SK-N-MC (cell line): ENCODE data around the gene HEMK1.

ENCODE experiments used
- DNase-seq: peaks from one replicate; pipeline ENCODE4 v3.0.0-alpha.2; 2011; ENCODE audit warnings: low read depth, low spot score
- H3K27ac ChIP-seq: fragments of 200-600 bp; sonication (generic); 2 replicates; pipeline ENCODE4 v1.5.1; 2016; ENCODE audit warnings: mixed run types
- H3K36me3 ChIP-seq: fragments of 200-600 bp; sonication (generic); 2 replicates; pipeline ENCODE4 v1.6.1; 2017; ENCODE audit warnings: antibody characterized with exemption, low read length, mixed read lengths; ENCODE audit not compliant: insufficient read depth
- H3K4me3 ChIP-seq: fragments of 200-600 bp; sonication (generic); 2 replicates; pipeline ENCODE4 v1.5.1; 2016
- H3K9ac ChIP-seq: fragments of 200-600 bp; sonication (generic); 2 replicates; pipeline ENCODE4 v1.8.0; 2017; ENCODE audit warnings: mixed run types, mixed read lengths; ENCODE audit not compliant: insufficient read length
- H3K9me3 ChIP-seq: fragments of 200-600 bp; sonication (generic); 2 replicates; pipeline ENCODE4 v1.6.1; 2017; ENCODE audit warnings: low read depth, mild to moderate bottlenecking, antibody characterized with exemption, low read length, moderate library complexity, mixed read lengths
- EZH2 ChIP-seq: fragments of 200-600 bp; sonication (generic); IDR thresholded peaks from one replicate; pipeline ENCODE4 v1.6.1; 2017; ENCODE audit warnings: antibody characterized with exemption
- FOXP2 ChIP-seq: optimal IDR thresholded peaks from 2 replicates; pipeline ENCODE3; 2011; ENCODE audit warnings: mild to moderate bottlenecking, moderate library complexity; ENCODE audit not compliant: insufficient read depth; ENCODE audit errors: extremely low read length, control extremely low read depth
- POLR2AphosphoS5 ChIP-seq: IDR thresholded peaks from 2 replicates; pipeline ENCODE4 v1.6.1; 2012; ENCODE audit warnings: mild to moderate bottlenecking, low read depth, low read length, borderline replicate concordance

The HEMK1 gene

GRCh38 chr3:50627407-50628051 lies 58.2 kb downstream of the HEMK1 start:
- Histone ChIP-seq H3K9me3 (no peaks in the 10 kb centered on the region), H3K36me3 (no peaks in the 10 kb centered on the region), H3K4me3 (no peak overlapping the region), H3K27ac (no peak overlapping the region), H3K9ac (no peak overlapping the region)
- TF ChIP-seq POLR2AphosphoS5: no peak
- no peak for TF ChIP-seq FOXP2
- no peak for TF ChIP-seq EZH2
- DNase-seq: no peak

DNA sequence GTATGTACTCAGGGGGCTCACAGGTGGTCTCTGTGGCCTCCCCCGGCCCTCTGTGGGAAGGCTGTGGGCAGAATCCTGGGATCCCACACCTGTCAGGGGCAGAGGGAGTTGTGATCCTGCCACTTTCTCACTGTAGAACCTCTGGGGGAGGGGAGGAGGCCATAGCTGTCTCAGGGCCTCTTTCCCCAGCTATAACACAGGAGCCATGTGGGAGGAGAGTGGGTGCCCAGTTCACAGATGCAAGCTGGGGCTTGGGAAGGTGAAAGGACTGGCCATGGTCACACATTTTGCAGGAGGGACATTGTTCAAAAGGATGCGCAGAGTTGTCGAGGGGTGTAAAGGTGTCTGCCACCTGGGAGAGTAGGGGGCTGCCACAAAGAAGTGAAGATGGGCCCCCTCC lies 59.3 kb downstream of the HEMK1 start:
- no peaks in the 10 kb centered on the region for H3K9me3 ChIP-seq
- no peak for TF ChIP-seq POLR2AphosphoS5
- no peak for TF ChIP-seq EZH2
- TF ChIP-seq FOXP2: no peak
- no peak overlapping the region for H3K27ac ChIP-seq
- H3K9ac ChIP-seq: no peak overlapping the region
- H3K36me3 ChIP-seq: no peaks in the 10 kb centered on the region
- no peak overlapping the region for H3K4me3 ChIP-seq
- DNase-seq: no peak

DNA sequence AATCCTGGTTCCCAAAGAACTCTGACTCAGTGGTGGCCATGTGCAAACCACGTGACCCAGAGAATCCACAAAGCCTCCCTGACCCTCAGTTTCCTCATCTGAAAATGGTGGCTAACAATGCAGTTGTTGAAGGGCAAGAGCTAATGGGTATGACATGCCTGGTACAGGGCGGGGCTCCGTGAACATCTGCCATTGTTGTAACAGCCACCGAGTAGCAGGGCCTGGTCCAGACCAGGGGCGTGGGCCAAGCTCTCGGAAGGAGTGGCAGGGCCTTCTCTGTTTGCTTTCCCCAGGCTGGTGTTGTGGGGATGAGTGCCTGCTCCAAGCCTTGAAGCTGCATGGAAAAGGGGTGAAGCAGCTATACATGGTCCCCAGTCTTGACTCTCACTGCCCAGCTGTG lies 61.1 kb downstream of the HEMK1 start:
- Histone ChIP-seq H3K4me3 (no peak overlapping the region), H3K27ac (no peak overlapping the region), H3K9me3 (no peaks in the 10 kb centered on the region), H3K9ac (no peak overlapping the region), H3K36me3 (no peaks in the 10 kb centered on the region)
- DNase-seq: no peak
- no peak for TF ChIP-seq POLR2AphosphoS5
- no peak for TF ChIP-seq FOXP2
- no peak for TF ChIP-seq EZH2

- DNase-seq: no peak
- no peak for TF ChIP-seq EZH2
- no peak for TF ChIP-seq POLR2AphosphoS5
- no peak for TF ChIP-seq FOXP2
- Histone ChIP-seq H3K9ac (no peak overlapping the region), H3K4me3 (no peak overlapping the region), H3K27ac (no peak overlapping the region), H3K36me3 (no peaks in the 10 kb centered on the region), H3K9me3 (no peaks in the 10 kb centered on the region)
Observed at GRCh38 chr3:50630877-50631276, 61.6 kb downstream of the HEMK1 start.

DNA sequence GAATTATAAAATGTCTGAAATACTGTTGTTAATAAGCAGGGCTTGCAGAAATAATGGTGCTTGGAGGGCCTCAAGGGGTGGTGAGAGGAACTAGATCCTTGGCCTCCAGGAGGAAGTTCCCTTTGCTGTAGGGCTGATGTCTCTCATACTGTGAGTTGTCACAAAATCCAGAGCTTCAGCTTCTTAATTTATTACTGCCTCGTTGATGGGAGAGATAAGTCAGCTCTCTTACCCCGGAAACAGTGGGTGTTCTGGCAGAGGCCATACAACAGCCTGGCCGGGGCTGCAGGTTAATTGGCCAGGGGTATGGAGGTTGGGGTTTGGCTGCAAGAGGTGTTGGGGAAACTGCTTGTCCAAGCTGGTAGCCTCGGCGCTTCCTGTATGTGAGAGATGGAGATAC lies 63.1 kb downstream of the HEMK1 start:
- no peaks in the 10 kb centered on the region for H3K9me3 ChIP-seq
- TF ChIP-seq EZH2 (no peak), FOXP2 (no peak), POLR2AphosphoS5 (no peak)
- H3K9ac ChIP-seq: no peak overlapping the region
- no peaks in the 10 kb centered on the region for H3K36me3 ChIP-seq
- H3K27ac ChIP-seq: no peak overlapping the region
- DNase-seq: no peak
- H3K4me3 ChIP-seq: no peak overlapping the region

DNA sequence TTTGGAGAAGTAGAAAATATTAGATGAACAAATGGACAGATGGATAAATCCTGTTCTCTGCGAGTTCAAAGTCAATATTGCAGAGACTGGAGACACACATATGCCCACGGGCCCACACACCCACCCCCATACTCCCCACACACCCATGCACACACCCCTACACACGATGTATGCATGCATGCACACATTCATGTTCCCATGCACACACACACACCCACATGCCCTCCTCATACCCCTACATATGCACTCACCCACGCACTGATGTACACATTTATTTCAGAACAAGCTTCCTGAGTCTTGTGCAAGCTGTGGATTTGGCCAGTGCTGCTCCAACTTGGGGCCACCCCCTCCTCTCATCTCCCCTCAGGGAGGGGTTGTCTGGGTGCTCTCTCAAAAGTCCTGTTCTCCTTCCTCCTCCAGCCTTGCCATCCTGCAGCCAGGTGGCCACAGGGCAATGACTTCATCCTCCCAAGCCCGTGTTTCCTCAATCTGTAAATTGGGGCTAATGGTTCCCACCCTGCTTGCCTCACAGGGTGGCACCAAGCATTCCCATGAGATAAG lies 64.0 kb downstream of the HEMK1 start:
- no peak for DNase-seq
- H3K9ac ChIP-seq: no peak overlapping the region
- H3K4me3 ChIP-seq: no peak overlapping the region
- H3K9me3 ChIP-seq: no peaks in the 10 kb centered on the region
- no peaks in the 10 kb centered on the region for H3K36me3 ChIP-seq
- no peak for TF ChIP-seq POLR2AphosphoS5
- H3K27ac ChIP-seq: no peak overlapping the region

- no peak for TF ChIP-seq POLR2AphosphoS5
- TF ChIP-seq FOXP2: no peak
- no peak for TF ChIP-seq EZH2
- H3K9ac ChIP-seq: no peak overlapping the region
- no peaks in the 10 kb centered on the region for H3K9me3 ChIP-seq
- no peaks in the 10 kb centered on the region for H3K36me3 ChIP-seq
- DNase-seq: no peak
- no peak overlapping the region for H3K27ac ChIP-seq
- no peak overlapping the region for H3K4me3 ChIP-seq
Observed at GRCh38 chr3:50635066-50635465, 65.7 kb downstream of the HEMK1 start.

GRCh38 chr3:50637011-50637410 lies 67.7 kb downstream of the HEMK1 start:
- H3K36me3 ChIP-seq: no peaks in the 10 kb centered on the region
- no peak for DNase-seq
- no peaks in the 10 kb centered on the region for H3K9me3 ChIP-seq
- H3K4me3 ChIP-seq: no peak overlapping the region
- no peak overlapping the region for H3K9ac ChIP-seq
- TF ChIP-seq POLR2AphosphoS5 (no peak), EZH2 (no peak), FOXP2 (no peak)
- H3K27ac ChIP-seq: no peak overlapping the region

DNA sequence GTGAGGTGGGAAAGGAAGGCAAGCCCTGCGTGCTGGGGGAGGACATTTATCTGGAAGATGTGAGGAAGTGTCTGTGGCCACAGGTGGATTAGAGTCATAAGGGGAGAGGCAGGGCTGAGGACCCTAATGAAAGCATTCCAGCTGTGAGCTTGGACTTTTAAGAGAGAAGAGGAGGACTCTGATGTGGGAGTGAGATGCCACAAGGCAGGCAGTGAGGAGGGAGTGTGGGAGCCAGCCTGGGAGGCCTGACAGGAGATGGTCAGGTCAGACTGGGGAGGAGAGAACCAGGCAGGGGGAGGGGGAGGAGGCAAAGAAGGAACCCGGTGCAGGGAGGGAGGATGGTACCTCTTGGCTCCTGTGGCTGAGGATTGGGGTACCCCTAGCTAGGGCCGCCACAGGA lies 68.6 kb downstream of the HEMK1 start:
- Histone ChIP-seq H3K27ac (no peak overlapping the region), H3K4me3 (no peak overlapping the region), H3K9ac (no peak overlapping the region), H3K36me3 (no peaks in the 10 kb centered on the region), H3K9me3 (no peaks in the 10 kb centered on the region)
- no peak for DNase-seq
- TF ChIP-seq FOXP2 (no peak), POLR2AphosphoS5 (no peak), EZH2 (no peak)
